ENCODE measurements around the gene CYGB.
"Not testable (repeated sequence)": the region's sequence is repeated elsewhere in the genome, so short reads cannot be mapped to it uniquely, and the experiment has no call there.

Gene CYGB

DNA sequence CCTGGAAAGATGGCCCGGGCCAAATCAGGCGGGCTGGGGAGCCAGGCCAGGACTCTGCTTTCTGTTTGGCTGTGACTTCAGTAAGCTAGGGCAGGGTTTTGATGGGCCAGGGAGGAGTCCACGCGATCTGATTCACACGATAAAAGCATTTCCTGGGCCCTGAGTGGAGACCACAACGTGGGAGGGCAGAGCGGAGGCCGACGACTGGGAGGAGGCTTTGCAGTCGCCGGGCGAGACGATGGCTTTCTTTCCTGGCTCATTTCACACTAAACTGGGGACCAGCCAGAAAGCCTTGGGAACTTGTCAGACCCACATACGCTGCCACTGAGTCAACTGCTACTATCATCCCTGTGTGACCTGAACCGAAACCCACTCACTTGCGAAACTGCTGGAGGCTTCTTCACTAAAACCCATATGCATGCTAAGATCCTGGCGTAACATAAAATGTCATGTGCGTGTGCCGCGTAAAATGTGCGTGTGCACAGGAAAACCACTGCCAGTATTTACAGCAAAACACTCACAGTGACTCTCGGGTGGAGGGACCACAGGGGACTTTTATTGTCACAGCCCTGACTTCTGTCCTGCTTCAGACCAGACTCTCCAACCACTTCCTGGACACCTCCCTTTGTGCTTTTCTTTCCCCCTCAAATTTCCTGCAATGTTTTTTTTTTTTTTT lies 22.1 kb downstream of the CYGB start:
- Histone ChIP-seq H3K4me2 (ENCODE audit: low read depth, low read length, poor library complexity, severe bottlenecking) (no peak overlapping the region), H3K9ac (ENCODE audit: low read length) (no peak overlapping the region), H4K20me1 (ENCODE audit: low read depth, low read length) (no peaks in the 10 kb centered on the region), H2AFZ (ENCODE audit: low read depth, low read length, severe bottlenecking) (no peak overlapping the region), H3K27ac (ENCODE audit: low read depth, low read length) (no peak overlapping the region), H3F3A (ENCODE audit: insufficient read depth) (no peaks in the 10 kb centered on the region), H3K27me3 (ENCODE audit: low read length) (no peaks in the 10 kb centered on the region), H3K79me2 (ENCODE audit: insufficient read depth, low read length) (no peaks in the 10 kb centered on the region), H3K9me2 (replicated peaks; ENCODE audit: insufficient read depth, low read length) (no peaks in the 10 kb centered on the region), H3K4me3 (ENCODE audit: insufficient read depth, low read length, poor library complexity, severe bottlenecking) (no peak overlapping the region), H3K9me3 (ENCODE audit: insufficient read depth, low read length) (no peaks in the 10 kb centered on the region), H3K36me3 (ENCODE audit: low read length) (no peaks in the 10 kb centered on the region)
- TF ChIP-seq, protein P1, sequence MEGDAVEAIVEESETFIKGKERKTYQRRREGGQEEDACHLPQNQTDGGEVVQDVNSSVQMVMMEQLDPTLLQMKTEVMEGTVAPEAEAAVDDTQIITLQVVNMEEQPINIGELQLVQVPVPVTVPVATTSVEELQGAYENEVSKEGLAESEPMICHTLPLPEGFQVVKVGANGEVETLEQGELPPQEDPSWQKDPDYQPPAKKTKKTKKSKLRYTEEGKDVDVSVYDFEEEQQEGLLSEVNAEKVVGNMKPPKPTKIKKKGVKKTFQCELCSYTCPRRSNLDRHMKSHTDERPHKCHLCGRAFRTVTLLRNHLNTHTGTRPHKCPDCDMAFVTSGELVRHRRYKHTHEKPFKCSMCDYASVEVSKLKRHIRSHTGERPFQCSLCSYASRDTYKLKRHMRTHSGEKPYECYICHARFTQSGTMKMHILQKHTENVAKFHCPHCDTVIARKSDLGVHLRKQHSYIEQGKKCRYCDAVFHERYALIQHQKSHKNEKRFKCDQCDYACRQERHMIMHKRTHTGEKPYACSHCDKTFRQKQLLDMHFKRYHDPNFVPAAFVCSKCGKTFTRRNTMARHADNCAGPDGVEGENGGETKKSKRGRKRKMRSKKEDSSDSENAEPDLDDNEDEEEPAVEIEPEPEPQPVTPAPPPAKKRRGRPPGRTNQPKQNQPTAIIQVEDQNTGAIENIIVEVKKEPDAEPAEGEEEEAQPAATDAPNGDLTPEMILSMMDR (IDR thresholded peaks at IDR 0.05; ENCODE audit: insufficient read depth, low read length, poor library complexity, severe bottlenecking): no peak
- TF ChIP-seq EZH2phosphoT487 (conservative IDR thresholded peaks at IDR 0.05; ENCODE audit: low read length): no peak

DNA sequence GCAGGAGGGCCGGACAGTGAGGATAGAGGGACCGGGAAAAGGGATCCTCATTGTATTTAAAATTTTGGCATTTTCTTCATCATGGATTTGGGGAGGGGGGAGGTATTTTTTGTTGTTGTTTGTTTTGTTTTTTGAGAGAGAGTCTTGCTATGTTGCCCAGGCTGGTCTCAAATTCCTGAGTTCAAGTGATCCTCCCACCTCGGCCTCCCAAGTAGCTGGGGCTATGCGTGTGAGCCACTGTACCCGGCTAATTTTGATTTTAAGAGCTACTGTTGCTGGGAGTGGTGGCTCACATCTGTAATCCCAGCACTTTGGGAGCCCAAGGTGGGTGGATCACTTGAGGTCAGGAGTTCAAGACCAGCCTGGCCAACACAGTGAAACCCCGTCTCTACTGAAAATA lies 23.2 kb downstream of the CYGB start:
- not testable (repeated sequence) for H3K9me2 ChIP-seq (replicated peaks; ENCODE audit: insufficient read depth, low read length); H3K27ac ChIP-seq (ENCODE audit: low read depth, low read length); H3K4me3 ChIP-seq (ENCODE audit: insufficient read depth, low read length, poor library complexity, severe bottlenecking); H3K9me3 ChIP-seq (ENCODE audit: insufficient read depth, low read length); H3K27me3 ChIP-seq (ENCODE audit: low read length); H3K36me3 ChIP-seq (ENCODE audit: low read length); H4K20me1 ChIP-seq (ENCODE audit: low read depth, low read length); H3K9ac ChIP-seq (ENCODE audit: low read length); H3K79me2 ChIP-seq (ENCODE audit: insufficient read depth, low read length); H3F3A ChIP-seq (ENCODE audit: insufficient read depth); H2AFZ ChIP-seq (ENCODE audit: low read depth, low read length, severe bottlenecking); H3K4me2 ChIP-seq (ENCODE audit: low read depth, low read length, poor library complexity, severe bottlenecking)

DNA sequence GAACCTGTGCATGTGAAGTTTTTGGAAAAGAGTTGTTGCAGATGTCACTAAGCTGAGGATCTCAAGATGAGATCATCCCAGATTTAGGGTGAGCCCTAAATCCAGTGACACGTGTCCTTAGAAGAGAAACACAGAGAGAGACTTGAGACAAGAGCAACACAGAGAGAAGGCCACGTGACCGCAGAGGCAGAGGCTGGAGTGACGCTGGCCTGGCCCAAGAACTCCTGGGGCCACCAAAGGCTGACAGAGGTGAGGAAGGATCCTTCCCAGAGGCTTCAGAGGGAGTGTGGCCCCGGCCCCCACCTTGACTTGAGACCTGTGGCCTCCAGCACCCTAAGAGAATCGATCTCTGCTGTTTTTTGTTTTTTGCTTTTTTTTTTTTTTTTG lies 24.2 kb downstream of the CYGB start:
- Histone ChIP-seq H3K79me2 (ENCODE audit: insufficient read depth, low read length) (no peaks in the 10 kb centered on the region), H3K36me3 (ENCODE audit: low read length) (no peaks in the 10 kb centered on the region), H3K9me2 (replicated peaks; ENCODE audit: insufficient read depth, low read length) (no peaks in the 10 kb centered on the region), H3K4me2 (ENCODE audit: low read depth, low read length, poor library complexity, severe bottlenecking) (no peak overlapping the region), H3K9ac (ENCODE audit: low read length) (no peak overlapping the region), H4K20me1 (ENCODE audit: low read depth, low read length) (no peaks in the 10 kb centered on the region), H3K27me3 (ENCODE audit: low read length) (no peaks in the 10 kb centered on the region), H3K27ac (ENCODE audit: low read depth, low read length) (no peak overlapping the region), H3K9me3 (ENCODE audit: insufficient read depth, low read length) (no peaks in the 10 kb centered on the region), H3F3A (ENCODE audit: insufficient read depth) (no peaks in the 10 kb centered on the region), H3K4me3 (ENCODE audit: insufficient read depth, low read length, poor library complexity, severe bottlenecking) (no peak overlapping the region), H2AFZ (ENCODE audit: low read depth, low read length, severe bottlenecking) (no peak overlapping the region)
- no peak for TF ChIP-seq EZH2phosphoT487 (conservative IDR thresholded peaks at IDR 0.05; ENCODE audit: low read length)
- TF ChIP-seq, protein P1 (IDR thresholded peaks at IDR 0.05; ENCODE audit: insufficient read depth, low read length, poor library complexity, severe bottlenecking): no peak

DNA sequence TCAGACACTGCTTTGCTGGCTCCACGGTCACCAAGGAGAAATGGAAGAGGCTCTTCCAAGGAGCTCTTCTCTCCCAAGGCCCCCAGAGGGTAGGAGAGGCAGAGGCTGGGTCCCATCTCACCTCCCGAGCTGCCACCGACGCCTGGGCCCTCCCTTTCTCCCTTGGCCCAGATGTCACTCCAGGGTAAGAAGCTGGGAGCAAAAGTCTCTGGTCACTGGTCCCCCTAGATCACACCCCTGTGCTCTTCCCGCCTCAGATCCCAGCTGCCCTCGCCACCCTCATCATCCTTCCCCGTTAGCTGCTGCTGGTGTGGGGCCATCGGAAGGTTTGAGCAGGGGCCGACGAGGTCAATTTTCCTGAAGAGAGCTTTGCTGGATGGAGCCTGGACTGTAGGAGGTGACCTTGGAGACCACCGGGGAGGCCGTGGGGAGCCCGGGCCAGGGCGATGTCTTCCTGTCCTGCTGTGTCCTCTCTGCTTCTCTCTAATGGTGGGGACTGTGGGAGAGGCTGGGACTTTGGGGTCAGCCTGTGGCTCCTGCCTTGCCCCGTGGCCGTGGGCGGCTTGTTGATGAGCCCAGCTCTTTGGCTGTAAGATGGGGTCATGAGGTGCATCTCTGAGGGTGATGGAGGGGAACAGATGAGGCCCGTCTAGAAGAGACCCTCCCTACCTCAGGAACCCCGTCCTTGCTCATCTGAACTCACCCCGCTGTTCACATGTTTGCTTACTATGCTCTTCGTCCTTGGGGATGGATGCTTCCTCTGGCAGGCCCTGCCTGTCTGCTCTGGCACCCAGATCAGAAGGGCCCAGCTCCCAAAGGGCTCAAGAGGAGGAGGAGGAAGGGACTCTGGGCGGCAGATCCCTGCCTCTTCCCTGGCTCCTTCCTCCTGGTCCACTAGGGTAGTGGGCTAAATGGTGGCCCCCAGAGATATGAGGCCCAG lies 24.9 kb downstream of the CYGB start:
- H3K9me2 ChIP-seq (replicated peaks; ENCODE audit: insufficient read depth, low read length): no peaks in the 10 kb centered on the region
- no peaks in the 10 kb centered on the region for H3K79me2 ChIP-seq (ENCODE audit: insufficient read depth, low read length)
- H3K36me3 ChIP-seq (ENCODE audit: low read length): no peaks in the 10 kb centered on the region
- no peak overlapping the region for H2AFZ ChIP-seq (ENCODE audit: low read depth, low read length, severe bottlenecking)
- no peak overlapping the region for H3K9ac ChIP-seq (ENCODE audit: low read length)
- no peak overlapping the region for H3K4me2 ChIP-seq (ENCODE audit: low read depth, low read length, poor library complexity, severe bottlenecking)
- no peaks in the 10 kb centered on the region for H4K20me1 ChIP-seq (ENCODE audit: low read depth, low read length)
- no peaks in the 10 kb centered on the region for H3F3A ChIP-seq (ENCODE audit: insufficient read depth)
- H3K27ac ChIP-seq (ENCODE audit: low read depth, low read length): no peak overlapping the region
- H3K4me3 ChIP-seq (ENCODE audit: insufficient read depth, low read length, poor library complexity, severe bottlenecking): no peak overlapping the region
- TF ChIP-seq, protein P1 (IDR thresholded peaks at IDR 0.05; ENCODE audit: insufficient read depth, low read length, poor library complexity, severe bottlenecking): no peak
- no peak for TF ChIP-seq EZH2phosphoT487 (conservative IDR thresholded peaks at IDR 0.05; ENCODE audit: low read length)
- no peaks in the 10 kb centered on the region for H3K9me3 ChIP-seq (ENCODE audit: insufficient read depth, low read length)
- no peaks in the 10 kb centered on the region for H3K27me3 ChIP-seq (ENCODE audit: low read length)
